ENCODE results near the gene DACH1. TPM values are rescaled to one million over a fixed set of nuclear protein-coding genes. Genes with fewer than 3 reads are reported as not detected.

Gene DACH1
- polyA plus RNA-seq, 3 donors = 0.03 to 0.69 (median 0.26) TPM

DNA sequence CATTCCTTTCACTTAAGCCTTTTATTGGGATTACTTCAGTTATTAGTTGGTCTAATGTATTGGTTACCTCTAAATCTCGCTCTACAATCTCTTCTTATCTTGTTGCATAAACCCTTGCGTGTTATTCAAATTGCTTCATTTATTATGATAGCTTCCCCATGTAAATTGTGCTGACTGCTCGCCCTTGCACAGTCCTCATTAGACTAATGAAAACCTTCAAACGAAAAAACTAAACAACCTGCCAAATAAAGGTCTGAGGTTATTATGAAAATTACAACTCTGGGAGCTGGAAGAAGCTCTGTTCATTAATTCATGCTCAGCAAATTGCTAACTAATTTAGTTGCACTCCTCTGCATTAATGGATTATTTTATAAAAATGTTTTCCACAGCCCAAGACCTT lies 320.1 kb downstream of the DACH1 start:
- Histone ChIP-seq H3K36me3 (replicated peaks in 1 of 2; ENCODE audit: control insufficient read depth in 1 of 2, insufficient read depth in 2 of 2, low read length in 2 of 2) (no peaks in the 10 kb centered on the region), H3K4me2 (replicated peaks; ENCODE audit: extremely low read depth, low read length, poor library complexity, severe bottlenecking) (no peak overlapping the region), H3K9ac (ENCODE audit: insufficient read depth, low read length, poor library complexity, severe bottlenecking) (no peak overlapping the region), H3K27me3 (ENCODE audit: control insufficient read depth in 2 of 2, insufficient read depth in 2 of 2, low read length in 2 of 2) (no peaks in the 10 kb centered on the region), H4K20me1 (ENCODE audit: insufficient read depth, low read length) (no peaks in the 10 kb centered on the region), H3K9me3 (replicated peaks in 1 of 2; ENCODE audit: control insufficient read depth in 1 of 2, insufficient read depth in 1 of 2, low read length in 2 of 2) (no peaks in the 10 kb centered on the region), H3K79me2 (ENCODE audit: insufficient read depth, low read length) (no peaks in the 10 kb centered on the region), H3K4me1 (ENCODE audit: control insufficient read depth in 1 of 2, insufficient read depth in 2 of 2, low read length in 2 of 2) (no peaks in the 10 kb centered on the region), H3K4me3 (replicated peaks in 1 of 3; ENCODE audit: low read depth in 2 of 3, low read length in 3 of 3) (no peak overlapping the region), H2AFZ (ENCODE audit: insufficient read depth, low read depth, low read length, poor library complexity, severe bottlenecking) (no peak overlapping the region), H3K27ac (ENCODE audit: low read depth in 1 of 2, low read length in 2 of 2) (no peak overlapping the region)
- TF ChIP-seq, protein P1, sequence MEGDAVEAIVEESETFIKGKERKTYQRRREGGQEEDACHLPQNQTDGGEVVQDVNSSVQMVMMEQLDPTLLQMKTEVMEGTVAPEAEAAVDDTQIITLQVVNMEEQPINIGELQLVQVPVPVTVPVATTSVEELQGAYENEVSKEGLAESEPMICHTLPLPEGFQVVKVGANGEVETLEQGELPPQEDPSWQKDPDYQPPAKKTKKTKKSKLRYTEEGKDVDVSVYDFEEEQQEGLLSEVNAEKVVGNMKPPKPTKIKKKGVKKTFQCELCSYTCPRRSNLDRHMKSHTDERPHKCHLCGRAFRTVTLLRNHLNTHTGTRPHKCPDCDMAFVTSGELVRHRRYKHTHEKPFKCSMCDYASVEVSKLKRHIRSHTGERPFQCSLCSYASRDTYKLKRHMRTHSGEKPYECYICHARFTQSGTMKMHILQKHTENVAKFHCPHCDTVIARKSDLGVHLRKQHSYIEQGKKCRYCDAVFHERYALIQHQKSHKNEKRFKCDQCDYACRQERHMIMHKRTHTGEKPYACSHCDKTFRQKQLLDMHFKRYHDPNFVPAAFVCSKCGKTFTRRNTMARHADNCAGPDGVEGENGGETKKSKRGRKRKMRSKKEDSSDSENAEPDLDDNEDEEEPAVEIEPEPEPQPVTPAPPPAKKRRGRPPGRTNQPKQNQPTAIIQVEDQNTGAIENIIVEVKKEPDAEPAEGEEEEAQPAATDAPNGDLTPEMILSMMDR (IDR thresholded peaks at IDR 0.05) = no peak
- intact Hi-C loops (cut with micrococcal nuclease) = no loop called here
- H3K27me3 Mint-ChIP-seq (ENCODE audit: low read depth in 3 of 3) = no peaks in the 10 kb centered on the region
- WGBS (ENCODE audit: insufficient coverage) = no CpG with 5 or more reads among the region's 4 CpGs
- no peak overlapping the region for H3K27ac Mint-ChIP-seq
- no peak for DNase-seq
- no peaks in the 10 kb centered on the region for H3K4me1 Mint-ChIP-seq
- peaks cover 0 to 5% of the 10 kb centered on the region in 2 donors for H3K36me3 Mint-ChIP-seq
- H3K9me3 Mint-ChIP-seq = no peaks in the 10 kb centered on the region
- no peak overlapping the region for H3K4me3 Mint-ChIP-seq

DNA sequence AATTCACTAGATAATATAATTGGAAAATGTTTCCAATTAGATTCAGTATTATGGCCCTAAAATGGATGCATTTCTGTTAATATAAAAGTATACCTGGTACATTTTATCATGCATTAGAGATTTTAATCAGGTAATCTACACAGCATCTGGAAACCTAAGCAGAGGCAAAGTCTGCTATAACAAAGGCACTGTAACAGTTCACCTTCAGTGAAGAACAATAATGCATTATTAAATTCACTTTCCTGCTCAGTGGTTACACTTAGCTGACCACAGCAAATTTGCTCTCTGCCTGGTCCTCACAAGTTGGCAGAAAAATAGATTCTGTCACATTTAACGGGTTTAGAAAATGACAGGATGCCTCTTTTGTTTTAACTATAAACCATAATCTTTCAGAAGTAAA lies 326.9 kb downstream of the DACH1 start:
- TF ChIP-seq, protein P1 (IDR thresholded peaks at IDR 0.05) = no peak
- Mint-ChIP-seq H3K36me3 (peaks cover 0 to 7% of the 10 kb centered on the region in 2 donors), H3K4me3 (no peak overlapping the region), H3K27me3 (ENCODE audit: low read depth in 3 of 3) (no peaks in the 10 kb centered on the region), H3K4me1 (no peaks in the 10 kb centered on the region), H3K9me3 (peaks cover 0 to 3% (median 0%) of the 10 kb centered on the region in 7 donors), H3K27ac (no peak overlapping the region)
- Histone ChIP-seq H3K79me2 (ENCODE audit: insufficient read depth, low read length) (no peaks in the 10 kb centered on the region), H3K4me2 (replicated peaks; ENCODE audit: extremely low read depth, low read length, poor library complexity, severe bottlenecking) (no peak overlapping the region), H3K36me3 (replicated peaks in 1 of 2; ENCODE audit: control insufficient read depth in 1 of 2, insufficient read depth in 2 of 2, low read length in 2 of 2) (no peaks in the 10 kb centered on the region), H4K20me1 (ENCODE audit: insufficient read depth, low read length) (no peaks in the 10 kb centered on the region), H3K27me3 (ENCODE audit: control insufficient read depth in 2 of 2, insufficient read depth in 2 of 2, low read length in 2 of 2) (no peaks in the 10 kb centered on the region), H3K9ac (ENCODE audit: insufficient read depth, low read length, poor library complexity, severe bottlenecking) (no peak overlapping the region), H2AFZ (ENCODE audit: insufficient read depth, low read depth, low read length, poor library complexity, severe bottlenecking) (no peak overlapping the region), H3K27ac (ENCODE audit: low read depth in 1 of 2, low read length in 2 of 2) (no peak overlapping the region), H3K9me3 (replicated peaks in 1 of 2; ENCODE audit: control insufficient read depth in 1 of 2, insufficient read depth in 1 of 2, low read length in 2 of 2) (no peaks in the 10 kb centered on the region), H3K4me1 (ENCODE audit: control insufficient read depth in 1 of 2, insufficient read depth in 2 of 2, low read length in 2 of 2) (no peaks in the 10 kb centered on the region), H3K4me3 (replicated peaks in 1 of 3; ENCODE audit: low read depth in 2 of 3, low read length in 3 of 3) (no peak overlapping the region)
- no CpG with 5 or more reads among the region's 1 CpG for WGBS (ENCODE audit: insufficient coverage)
- intact Hi-C loops (cut with micrococcal nuclease) = no loop called here
- no peak for DNase-seq

All from CD14-positive monocyte (primary cell).